Fibroblast of skin of right biceps (primary cell): ENCODE data around the gene HOXA7.

Experiments
- DNase-seq: peaks from one replicate; pipeline ENCODE4 v3.0.0-alpha.2; 2013

The HOXA7 gene

GRCh38 chr7:27193335-27194001 lies 37.0 kb upstream of the HOXA7 start:
- no peak for DNase-seq

- DNase-seq: no peak
Observed at GRCh38 chr7:27192546-27193334, 36.3 kb upstream of the HOXA7 start.

- no peak for DNase-seq
Observed at GRCh38 chr7:27191833-27192545, 35.5 kb upstream of the HOXA7 start.

- no peak for DNase-seq
Observed at GRCh38 chr7:27191161-27191731, 34.8 kb upstream of the HOXA7 start.

- no peak for DNase-seq
Observed at GRCh38 chr7:27189997-27190748, 33.7 kb upstream of the HOXA7 start.

- DNase-seq: no peak
Observed at GRCh38 chr7:27189295-27189996, 33.0 kb upstream of the HOXA7 start.

- DNase-seq: peak; percentile 38
Observed at GRCh38 chr7:27188386-27189294, 32.2 kb upstream of the HOXA7 start.

GRCh38 chr7:27187475-27188385 lies 31.3 kb upstream of the HOXA7 start:
- DNase-seq: no peak

GRCh38 chr7:27186668-27187474 lies 30.4 kb upstream of the HOXA7 start:
- DNase-seq: no peak

GRCh38 chr7:27185854-27186667 lies 29.6 kb upstream of the HOXA7 start:
- no peak for DNase-seq

- DNase-seq: peak; percentile 79
Observed at GRCh38 chr7:27185013-27185853, 28.8 kb upstream of the HOXA7 start, which contains the start of gene HOXA11. Gene HOXA11, minus strand, starts transcription at chr7:27185232. Its CDS starts 88 bp downstream, at chr7:27185144.

GRCh38 chr7:27184337-27185012 lies 28.0 kb upstream of the HOXA7 start:
- peak; percentile 58 for DNase-seq

GRCh38 chr7:27183682-27184336 lies 27.3 kb upstream of the HOXA7 start:
- peak; percentile 51 for DNase-seq

GRCh38 chr7:27182861-27183681 lies 26.6 kb upstream of the HOXA7 start:
- DNase-seq: no peak
